ENCODE data around the gene RXRA. TPM values are rescaled to one million over a fixed set of nuclear protein-coding genes. Genes with fewer than 3 reads are reported as not detected.

RXRA gene
- total RNA-seq, 1 donor, result 26.4 TPM

DNA sequence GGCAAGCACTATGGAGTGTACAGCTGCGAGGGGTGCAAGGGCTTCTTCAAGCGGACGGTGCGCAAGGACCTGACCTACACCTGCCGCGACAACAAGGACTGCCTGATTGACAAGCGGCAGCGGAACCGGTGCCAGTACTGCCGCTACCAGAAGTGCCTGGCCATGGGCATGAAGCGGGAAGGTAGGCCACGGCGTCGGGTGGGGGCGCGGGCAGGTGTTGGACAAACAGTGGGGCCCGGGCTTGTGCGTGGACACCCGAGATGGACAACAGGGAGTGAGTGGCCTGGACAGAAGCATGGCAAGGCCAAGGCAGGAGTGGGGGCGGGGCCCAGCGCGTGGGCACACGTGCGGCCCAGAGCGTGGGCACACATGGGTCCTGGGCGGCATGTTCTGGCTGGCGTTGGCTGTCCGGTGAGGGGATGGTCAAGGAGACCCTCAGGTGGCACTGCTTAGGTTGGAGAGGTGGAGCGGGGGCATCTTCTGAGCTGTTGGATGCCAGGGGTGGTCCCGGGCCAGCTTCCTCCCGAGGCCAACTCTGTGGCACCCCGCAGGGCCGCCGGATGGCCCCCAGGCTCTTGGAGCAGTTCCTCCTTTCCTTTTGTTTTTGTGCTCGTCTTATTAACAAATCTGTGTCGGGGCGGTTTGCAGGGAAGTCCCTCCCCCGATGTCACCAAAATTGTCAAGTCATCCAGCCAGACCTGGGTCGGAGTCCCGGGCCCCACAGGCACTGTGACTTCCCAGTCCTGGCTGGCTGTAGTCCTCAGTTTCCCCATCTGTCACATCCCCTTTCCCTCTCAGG, 82.9 kb downstream of the RXRA start:
- no peaks in the 10 kb centered on the region for H3K27me3 ChIP-seq (ENCODE audit: insufficient read depth, low read length)
- H3K36me3 ChIP-seq (ENCODE audit: insufficient read depth, low read length), result peaks cover 11% of the 10 kb centered on the region
- TF ChIP-seq, protein P1, sequence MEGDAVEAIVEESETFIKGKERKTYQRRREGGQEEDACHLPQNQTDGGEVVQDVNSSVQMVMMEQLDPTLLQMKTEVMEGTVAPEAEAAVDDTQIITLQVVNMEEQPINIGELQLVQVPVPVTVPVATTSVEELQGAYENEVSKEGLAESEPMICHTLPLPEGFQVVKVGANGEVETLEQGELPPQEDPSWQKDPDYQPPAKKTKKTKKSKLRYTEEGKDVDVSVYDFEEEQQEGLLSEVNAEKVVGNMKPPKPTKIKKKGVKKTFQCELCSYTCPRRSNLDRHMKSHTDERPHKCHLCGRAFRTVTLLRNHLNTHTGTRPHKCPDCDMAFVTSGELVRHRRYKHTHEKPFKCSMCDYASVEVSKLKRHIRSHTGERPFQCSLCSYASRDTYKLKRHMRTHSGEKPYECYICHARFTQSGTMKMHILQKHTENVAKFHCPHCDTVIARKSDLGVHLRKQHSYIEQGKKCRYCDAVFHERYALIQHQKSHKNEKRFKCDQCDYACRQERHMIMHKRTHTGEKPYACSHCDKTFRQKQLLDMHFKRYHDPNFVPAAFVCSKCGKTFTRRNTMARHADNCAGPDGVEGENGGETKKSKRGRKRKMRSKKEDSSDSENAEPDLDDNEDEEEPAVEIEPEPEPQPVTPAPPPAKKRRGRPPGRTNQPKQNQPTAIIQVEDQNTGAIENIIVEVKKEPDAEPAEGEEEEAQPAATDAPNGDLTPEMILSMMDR (IDR thresholded peaks at IDR 0.05; ENCODE audit: extremely low read depth, low read depth, low read length), result no peak
- no peak overlapping the region for H3K4me2 ChIP-seq (ENCODE audit: insufficient read depth, low read length)
- H2AFZ ChIP-seq (ENCODE audit: low read length), result no peak overlapping the region
- no peak overlapping the region for H3K27ac ChIP-seq (ENCODE audit: low read depth, low read length)
- peaks cover 37% of the 10 kb centered on the region for H3K4me1 ChIP-seq (ENCODE audit: insufficient read depth, low read length)
- H3K79me2 ChIP-seq (ENCODE audit: insufficient read depth, low read length), result peaks cover 48% of the 10 kb centered on the region
- DNase-seq (ENCODE audit: insufficient read length, low spot score, missing footprints), result no peak
- peaks cover 25% of the 10 kb centered on the region for H4K20me1 ChIP-seq (ENCODE audit: insufficient read depth, low read length)
- H3K9me3 ChIP-seq (ENCODE audit: low read depth, low read length), result no peaks in the 10 kb centered on the region
- no peak overlapping the region for H3K4me3 ChIP-seq (ENCODE audit: insufficient read depth, low read length)

DNA sequence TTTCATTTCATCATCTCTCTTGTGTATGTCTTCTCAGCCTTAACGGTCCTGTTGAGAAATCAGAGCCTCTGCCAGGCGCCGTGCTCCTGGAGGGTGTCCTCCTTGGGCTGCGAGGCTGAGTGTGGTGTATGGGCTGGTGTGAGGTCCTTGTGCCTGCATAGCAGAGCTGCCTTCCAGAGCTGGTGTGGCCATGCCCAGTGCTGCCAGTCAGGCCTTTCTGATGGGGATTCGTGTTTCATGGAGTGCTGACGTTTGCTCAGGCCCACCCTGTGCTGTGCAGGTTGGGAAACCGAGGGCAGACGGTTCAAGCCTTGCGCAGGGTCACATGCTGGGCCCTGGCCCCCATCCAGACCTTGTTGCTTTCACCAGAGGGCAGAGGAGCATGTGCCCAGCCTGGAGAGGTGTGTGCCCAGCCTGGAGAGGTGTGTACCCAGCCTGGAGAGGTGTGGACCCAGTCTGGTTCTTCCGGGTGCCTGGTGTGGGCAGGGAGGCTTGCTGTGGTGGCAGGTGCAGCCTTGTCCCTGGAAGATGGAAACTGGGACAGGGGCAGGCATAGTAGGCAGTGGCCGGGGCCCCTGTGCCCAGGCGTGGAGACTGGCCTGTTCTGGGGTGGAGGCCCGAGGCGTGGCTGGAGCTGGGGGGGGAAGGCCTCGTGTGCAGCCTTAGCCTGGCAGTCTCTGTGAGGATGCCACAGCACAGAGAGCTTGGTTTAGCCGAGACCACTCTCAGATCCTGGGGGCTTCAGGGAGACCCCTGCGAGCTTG, 84.0 kb downstream of the RXRA start:
- no peak overlapping the region for H3K4me2 ChIP-seq (ENCODE audit: insufficient read depth, low read length)
- DNase-seq (ENCODE audit: insufficient read length, low spot score, missing footprints), result no peak
- H3K27ac ChIP-seq (ENCODE audit: low read depth, low read length), result no peak overlapping the region
- H3K36me3 ChIP-seq (ENCODE audit: insufficient read depth, low read length), result peaks cover 11% of the 10 kb centered on the region
- no peak overlapping the region for H2AFZ ChIP-seq (ENCODE audit: low read length)
- no peaks in the 10 kb centered on the region for H3K9me3 ChIP-seq (ENCODE audit: low read depth, low read length)
- peaks cover 46% of the 10 kb centered on the region for H3K79me2 ChIP-seq (ENCODE audit: insufficient read depth, low read length)
- no peaks in the 10 kb centered on the region for H3K27me3 ChIP-seq (ENCODE audit: insufficient read depth, low read length)
- no peak overlapping the region for H3K4me3 ChIP-seq (ENCODE audit: insufficient read depth, low read length)
- TF ChIP-seq, protein P1 (IDR thresholded peaks at IDR 0.05; ENCODE audit: extremely low read depth, low read depth, low read length), result no peak
- peaks cover 36% of the 10 kb centered on the region for H3K4me1 ChIP-seq (ENCODE audit: insufficient read depth, low read length)
- H4K20me1 ChIP-seq (ENCODE audit: insufficient read depth, low read length), result peaks cover 24% of the 10 kb centered on the region

DNA sequence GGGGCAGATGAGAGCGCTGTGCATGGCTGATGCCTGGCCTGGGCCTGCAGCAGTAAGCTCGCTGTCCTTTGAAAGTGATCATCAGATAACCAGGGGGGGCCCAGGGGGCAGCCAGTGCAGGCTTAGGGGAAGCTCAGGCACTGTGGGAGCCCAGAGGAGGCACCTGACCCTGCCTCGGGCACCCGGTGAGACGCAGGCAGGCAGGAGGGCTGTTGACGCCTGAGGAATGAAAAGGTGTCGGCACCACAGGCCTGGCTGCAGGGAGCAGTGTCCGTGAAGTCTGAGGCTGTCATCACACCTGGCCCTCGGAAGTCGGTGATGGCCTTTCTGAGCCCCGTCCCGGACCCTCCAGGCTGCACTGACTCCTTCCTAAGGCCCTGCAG, 84.6 kb downstream of the RXRA start:
- Histone ChIP-seq H3K4me3 (ENCODE audit: insufficient read depth, low read length) (no peak overlapping the region), H3K9me3 (ENCODE audit: low read depth, low read length) (no peaks in the 10 kb centered on the region), H3K79me2 (ENCODE audit: insufficient read depth, low read length) (peaks cover 41% of the 10 kb centered on the region), H2AFZ (ENCODE audit: low read length) (no peak overlapping the region), H4K20me1 (ENCODE audit: insufficient read depth, low read length) (peaks cover 21% of the 10 kb centered on the region), H3K27me3 (ENCODE audit: insufficient read depth, low read length) (no peaks in the 10 kb centered on the region), H3K4me2 (ENCODE audit: insufficient read depth, low read length) (no peak overlapping the region), H3K36me3 (ENCODE audit: insufficient read depth, low read length) (peaks cover 11% of the 10 kb centered on the region), H3K4me1 (ENCODE audit: insufficient read depth, low read length) (peaks cover 36% of the 10 kb centered on the region), H3K27ac (ENCODE audit: low read depth, low read length) (no peak overlapping the region)
- DNase-seq (ENCODE audit: insufficient read length, low spot score, missing footprints), result no peak
- TF ChIP-seq, protein P1 (IDR thresholded peaks at IDR 0.05; ENCODE audit: extremely low read depth, low read depth, low read length), result no peak
